Measurements from ENCODE around the gene NUP93.

Gene NUP93

GRCh38 chr16:56880685-56881084 lies 150.8 kb downstream of the NUP93 start:
- Histone ChIP-seq H3K4me3 (ENCODE audit: insufficient read depth, low read length, poor library complexity, severe bottlenecking) (no peak overlapping the region), H2AFZ (ENCODE audit: low read depth, low read length, severe bottlenecking) (no peak overlapping the region), H3F3A (ENCODE audit: insufficient read depth) (no peaks in the 10 kb centered on the region), H3K27me3 (ENCODE audit: low read length) (no peaks in the 10 kb centered on the region), H4K20me1 (ENCODE audit: low read depth, low read length) (no peaks in the 10 kb centered on the region), H3K27ac (ENCODE audit: low read depth, low read length) (no peak overlapping the region), H3K79me2 (ENCODE audit: insufficient read depth, low read length) (no peaks in the 10 kb centered on the region), H3K4me2 (ENCODE audit: low read depth, low read length, poor library complexity, severe bottlenecking) (no peak overlapping the region), H3K36me3 (ENCODE audit: low read length) (no peaks in the 10 kb centered on the region), H3K9me2 (replicated peaks; ENCODE audit: insufficient read depth, low read length) (no peaks in the 10 kb centered on the region), H3K9ac (ENCODE audit: low read length) (no peak overlapping the region), H3K9me3 (ENCODE audit: insufficient read depth, low read length) (no peaks in the 10 kb centered on the region)
- no peak for TF ChIP-seq CTCF (IDR thresholded peaks at IDR 0.05; ENCODE audit: insufficient read depth, low read length, poor library complexity, severe bottlenecking)
- TF ChIP-seq EZH2phosphoT487 (conservative IDR thresholded peaks at IDR 0.05; ENCODE audit: low read length), result no peak

GRCh38 chr16:56882077-56882800 lies 152.3 kb downstream of the NUP93 start:
- no peak overlapping the region for H3K27ac ChIP-seq (ENCODE audit: low read depth, low read length)
- no peaks in the 10 kb centered on the region for H3F3A ChIP-seq (ENCODE audit: insufficient read depth)
- TF ChIP-seq EZH2phosphoT487 (conservative IDR thresholded peaks at IDR 0.05; ENCODE audit: low read length) (no peak), CTCF (IDR thresholded peaks at IDR 0.05; ENCODE audit: insufficient read depth, low read length, poor library complexity, severe bottlenecking) (no peak)

GRCh38 chr16:56883586-56883985 lies 153.7 kb downstream of the NUP93 start:
- no peaks in the 10 kb centered on the region for H3K79me2 ChIP-seq (ENCODE audit: insufficient read depth, low read length)
- H3K27ac ChIP-seq (ENCODE audit: low read depth, low read length), result no peak overlapping the region
- H4K20me1 ChIP-seq (ENCODE audit: low read depth, low read length), result no peaks in the 10 kb centered on the region
- no peak overlapping the region for H2AFZ ChIP-seq (ENCODE audit: low read depth, low read length, severe bottlenecking)
- H3K9me2 ChIP-seq (replicated peaks; ENCODE audit: insufficient read depth, low read length), result no peaks in the 10 kb centered on the region
- H3K4me2 ChIP-seq (ENCODE audit: low read depth, low read length, poor library complexity, severe bottlenecking), result no peak overlapping the region
- no peaks in the 10 kb centered on the region for H3K9me3 ChIP-seq (ENCODE audit: insufficient read depth, low read length)
- TF ChIP-seq EZH2phosphoT487 (conservative IDR thresholded peaks at IDR 0.05; ENCODE audit: low read length) (no peak), CTCF (IDR thresholded peaks at IDR 0.05; ENCODE audit: insufficient read depth, low read length, poor library complexity, severe bottlenecking) (no peak)
- no peaks in the 10 kb centered on the region for H3K36me3 ChIP-seq (ENCODE audit: low read length)
- no peak overlapping the region for H3K9ac ChIP-seq (ENCODE audit: low read length)
- no peaks in the 10 kb centered on the region for H3F3A ChIP-seq (ENCODE audit: insufficient read depth)
- no peak overlapping the region for H3K4me3 ChIP-seq (ENCODE audit: insufficient read depth, low read length, poor library complexity, severe bottlenecking)
- no peaks in the 10 kb centered on the region for H3K27me3 ChIP-seq (ENCODE audit: low read length)

More at GRCh38 chr16:56882077-56882800, 152.3 kb downstream of the NUP93 start:
- H3K9me3 ChIP-seq (ENCODE audit: insufficient read depth, low read length), result no peaks in the 10 kb centered on the region
- no peak overlapping the region for H3K4me3 ChIP-seq (ENCODE audit: insufficient read depth, low read length, poor library complexity, severe bottlenecking)
- no peaks in the 10 kb centered on the region for H3K79me2 ChIP-seq (ENCODE audit: insufficient read depth, low read length)
- H4K20me1 ChIP-seq (ENCODE audit: low read depth, low read length), result no peaks in the 10 kb centered on the region
- H3K27me3 ChIP-seq (ENCODE audit: low read length), result no peaks in the 10 kb centered on the region
- no peak overlapping the region for H2AFZ ChIP-seq (ENCODE audit: low read depth, low read length, severe bottlenecking)
- no peak overlapping the region for H3K4me2 ChIP-seq (ENCODE audit: low read depth, low read length, poor library complexity, severe bottlenecking)
- H3K9me2 ChIP-seq (replicated peaks; ENCODE audit: insufficient read depth, low read length), result no peaks in the 10 kb centered on the region
- no peak overlapping the region for H3K9ac ChIP-seq (ENCODE audit: low read length)
- H3K36me3 ChIP-seq (ENCODE audit: low read length), result no peaks in the 10 kb centered on the region

Data from SU-DHL-6 (cell line).